HEK293 (cell line): ENCODE measurements around the gene GRIK2.

Experiments used
- CTCF ChIA-PET: fragments of 350-600 bp; formaldehyde crosslinking; extraction: SDS; loops from one replicate; lab custom pipeline; 2021; ENCODE audit warnings: antibody characterized with exemption; lab: Yijun Ruan, JAX
- POLR2A ChIA-PET: fragments of 300-600 bp; formaldehyde crosslinking; extraction: SDS; loops from one replicate; lab custom pipeline; 2020; ENCODE audit warnings: antibody characterized with exemption, inconsistent platforms; lab: Yijun Ruan, JAX
- H3K27ac ChIP-seq: fragments of 200-500 bp; sonication (Bioruptor generic); 2 replicates; pipeline ENCODE4 v1.5.1; 2014; ENCODE audit warnings: low read depth, low read length, control low read depth, inconsistent platforms; ENCODE audit errors: extremely low read depth
- H3K36me3 ChIP-seq, 2 experiments: fragments of 200-500 bp in 1 of 2; sonication (Bioruptor generic) in 1 of 2; 1 replicate in 1 of 2; 2 replicates in 1 of 2; pipeline ENCODE4 v1.5.1; 2014 to 2017; ENCODE audit warnings: inconsistent platforms in 2 of 2, low read length in 2 of 2; ENCODE audit not compliant: control insufficient read depth in 2 of 2, insufficient read depth in 1 of 2
- H3K4me1 ChIP-seq: fragments of 200-500 bp; sonication (Bioruptor generic); 2 replicates; pipeline ENCODE4 v1.5.1; 2014; ENCODE audit warnings: mild to moderate bottlenecking, low read length, inconsistent platforms; ENCODE audit not compliant: control insufficient read depth, insufficient read depth
- H3K4me3 ChIP-seq: 2 replicates; pipeline ENCODE4 v1.5.1; 2011; ENCODE audit warnings: low read depth, mild to moderate bottlenecking, control low read depth, low read length, moderate library complexity
- H3K9me3 ChIP-seq: fragments of 200-500 bp; sonication (Bioruptor generic); 2 replicates; pipeline ENCODE4 v1.5.1; 2014; ENCODE audit warnings: low read depth, low read length, inconsistent platforms; ENCODE audit not compliant: control insufficient read depth, insufficient read depth
- ELK4 ChIP-seq: IDR thresholded peaks from 2 replicates; pipeline ENCODE4 v1.6.1; 2011; ENCODE audit warnings: mild to moderate bottlenecking, low read depth, low read length, borderline replicate concordance
- IKZF3 ChIP-seq: fragments of 450-650 bp; IDR thresholded peaks from 2 replicates; pipeline ENCODE4 v1.5.0; 2018; ENCODE audit warnings: missing biosample characterization, mild to moderate bottlenecking, missing genetic modification characterization, moderate library complexity
- KLF7 ChIP-seq: fragments of 450-650 bp; formaldehyde crosslinking; IDR thresholded peaks from 2 replicates; pipeline ENCODE4 v1.5.1; 2016; ENCODE audit warnings: missing biosample characterization, missing genetic modification characterization, borderline replicate concordance
- RBAK ChIP-seq: fragments of 450-650 bp; formaldehyde crosslinking; IDR thresholded peaks from 2 replicates; pipeline ENCODE4 v1.5.1; 2016; ENCODE audit warnings: missing biosample characterization, missing genetic modification characterization
- SETDB1 ChIP-seq: IDR thresholded peaks from one replicate; pipeline ENCODE4 v1.6.1; 2017; ENCODE audit warnings: mild to moderate bottlenecking, low read length, moderate library complexity, mixed read lengths; ENCODE audit not compliant: insufficient read length
- ZBTB1 ChIP-seq: fragments of 450-650 bp; formaldehyde crosslinking; IDR thresholded peaks from 2 replicates; pipeline ENCODE4 v1.5.1; 2016; ENCODE audit warnings: missing biosample characterization, missing genetic modification characterization
- ZBTB8A ChIP-seq: fragments of 450-650 bp; formaldehyde crosslinking; IDR thresholded peaks from 2 replicates; pipeline ENCODE4 v1.5.1; 2016; ENCODE audit warnings: missing biosample characterization, missing genetic modification characterization
- ZFHX2 ChIP-seq: fragments of 450-650 bp; formaldehyde crosslinking; conservative IDR thresholded peaks from 2 replicates; pipeline ENCODE4 v1.5.1; 2016; ENCODE audit warnings: missing biosample characterization, missing genetic modification characterization
- ZNF114 ChIP-seq: fragments of 450-650 bp; formaldehyde crosslinking; IDR thresholded peaks from 2 replicates; pipeline ENCODE4 v1.5.0; 2017; ENCODE audit warnings: missing biosample characterization, missing genetic modification characterization
- ZNF146 ChIP-seq: fragments of 450-650 bp; formaldehyde crosslinking; IDR thresholded peaks from 2 replicates; pipeline ENCODE4 v1.5.1; 2016; ENCODE audit warnings: missing biosample characterization, missing genetic modification characterization
- ZNF148 ChIP-seq: fragments of 450-650 bp; formaldehyde crosslinking; IDR thresholded peaks from 2 replicates; pipeline ENCODE4 v1.5.0; 2017; ENCODE audit warnings: missing biosample characterization, missing genetic modification characterization, borderline replicate concordance
- ZNF169 ChIP-seq: fragments of 450-650 bp; formaldehyde crosslinking; IDR thresholded peaks from 2 replicates; pipeline ENCODE4 v1.5.1; 2016; ENCODE audit warnings: missing biosample characterization, missing genetic modification characterization
- ZNF175 ChIP-seq: fragments of 450-650 bp; formaldehyde crosslinking; IDR thresholded peaks from 2 replicates; pipeline ENCODE4 v1.5.1; 2016; ENCODE audit warnings: missing biosample characterization, missing genetic modification characterization
- ZNF19 ChIP-seq: fragments of 450-650 bp; formaldehyde crosslinking; IDR thresholded peaks from 2 replicates; pipeline ENCODE4; 2016; ENCODE audit warnings: missing biosample characterization, missing genetic modification characterization, low read depth
- ZNF223 ChIP-seq: fragments of 450-650 bp; formaldehyde crosslinking; IDR thresholded peaks from 2 replicates; pipeline ENCODE4 v1.5.1; 2016; ENCODE audit warnings: missing biosample characterization, missing genetic modification characterization
- ZNF248 ChIP-seq: fragments of 450-650 bp; formaldehyde crosslinking; IDR thresholded peaks from 2 replicates; pipeline ENCODE4 v1.5.1; 2017; ENCODE audit warnings: missing biosample characterization, missing genetic modification characterization
- ZNF274 ChIP-seq, 2 experiments: fragments of 200-500 bp in 1 of 2; fragments of 450-650 bp in 1 of 2; sonication (Bioruptor generic) in 1 of 2; formaldehyde crosslinking in 1 of 2; IDR thresholded peaks; 2 replicates each; pipeline versions ENCODE4 v1.5.1 to v1.6.1; 2014 to 2016; ENCODE audit warnings: borderline replicate concordance in 1 of 2, inconsistent platforms in 1 of 2, low read length in 1 of 2, missing biosample characterization in 1 of 2, missing genetic modification characterization in 1 of 2
- ZNF311 ChIP-seq: fragments of 450-650 bp; formaldehyde crosslinking; IDR thresholded peaks from 2 replicates; pipeline ENCODE4 v1.5.1; 2017; ENCODE audit warnings: missing biosample characterization, missing genetic modification characterization, borderline replicate concordance
- ZNF366 ChIP-seq: fragments of 450-650 bp; formaldehyde crosslinking; conservative IDR thresholded peaks from 2 replicates; pipeline ENCODE4 v1.5.1; 2016; ENCODE audit warnings: missing biosample characterization, missing genetic modification characterization
- ZNF394 ChIP-seq: fragments of 450-650 bp; formaldehyde crosslinking; IDR thresholded peaks from 2 replicates; pipeline ENCODE4 v1.5.1; 2016; ENCODE audit warnings: missing biosample characterization, missing genetic modification characterization, mild to moderate bottlenecking, moderate library complexity, borderline replicate concordance
- ZNF404 ChIP-seq: fragments of 450-650 bp; formaldehyde crosslinking; IDR thresholded peaks from 2 replicates; pipeline ENCODE4 v1.5.1; 2017; ENCODE audit warnings: missing biosample characterization, missing genetic modification characterization
- ZNF449 ChIP-seq: fragments of 450-650 bp; formaldehyde crosslinking; IDR thresholded peaks from 2 replicates; pipeline ENCODE4 v1.5.1; 2017; ENCODE audit warnings: missing biosample characterization, mild to moderate bottlenecking, missing genetic modification characterization, moderate library complexity
- ZNF561 ChIP-seq: fragments of 450-650 bp; IDR thresholded peaks from 2 replicates; pipeline ENCODE4 v1.5.1; 2018; ENCODE audit warnings: missing biosample characterization, missing genetic modification characterization, borderline replicate concordance
- ZNF600 ChIP-seq: fragments of 450-650 bp; formaldehyde crosslinking; IDR thresholded peaks from 2 replicates; pipeline ENCODE4 v1.5.1; 2016; ENCODE audit warnings: missing biosample characterization, missing genetic modification characterization
- ZNF624 ChIP-seq: fragments of 450-650 bp; formaldehyde crosslinking; IDR thresholded peaks from 2 replicates; pipeline ENCODE4 v1.5.1; 2017; ENCODE audit warnings: missing biosample characterization, missing genetic modification characterization
- ZNF670 ChIP-seq: fragments of 450-650 bp; formaldehyde crosslinking; IDR thresholded peaks from 2 replicates; pipeline ENCODE4 v1.5.1; 2016; ENCODE audit warnings: missing biosample characterization, missing genetic modification characterization, low read depth
- ZNF777 ChIP-seq: fragments of 450-650 bp; formaldehyde crosslinking; IDR thresholded peaks from 2 replicates; pipeline ENCODE4 v1.5.1; 2017; ENCODE audit warnings: missing biosample characterization, missing genetic modification characterization, borderline replicate concordance
- ZNF791 ChIP-seq: fragments of 450-650 bp; formaldehyde crosslinking; IDR thresholded peaks from 2 replicates; pipeline ENCODE4 v1.5.1; 2016; ENCODE audit warnings: missing biosample characterization, missing genetic modification characterization
- ZNF792 ChIP-seq: fragments of 450-650 bp; formaldehyde crosslinking; IDR thresholded peaks from 2 replicates; pipeline ENCODE4 v1.5.1; 2016; ENCODE audit warnings: missing biosample characterization, missing genetic modification characterization
- ZSCAN23 ChIP-seq: fragments of 450-650 bp; formaldehyde crosslinking; IDR thresholded peaks from 2 replicates; pipeline ENCODE4 v1.5.1; 2016; ENCODE audit warnings: missing biosample characterization, missing genetic modification characterization

GRIK2 gene

GRCh38 chr6:101770116-101770515 lies 376.6 kb downstream of the GRIK2 start (continued):
- no peak for TF ChIP-seq ZNF449 (tag by site-specific recombination)
- TF ChIP-seq ZNF169 (tag by site-specific recombination), result no peak
- no peak for TF ChIP-seq ZNF311 (tag by site-specific recombination)
- no peak for TF ChIP-seq ZNF561
- TF ChIP-seq ZNF670 (tag by site-specific recombination), result no peak
- TF ChIP-seq SETDB1, result no peak

- TF ChIP-seq ZNF791, result no peak
- no peak for TF ChIP-seq ZNF624
- no peak for TF ChIP-seq ZBTB1 (tag by site-specific recombination)
- TF ChIP-seq RBAK (tag by site-specific recombination), result no peak
- no peak for TF ChIP-seq ZNF114 (tag by site-specific recombination)
- no peak for TF ChIP-seq ZBTB8A (tag by site-specific recombination)
- no peak for TF ChIP-seq KLF7
- TF ChIP-seq ZNF394 (tag by site-specific recombination), result no peak
- TF ChIP-seq ZSCAN23 (tag by site-specific recombination), result no peak
- no peak for TF ChIP-seq IKZF3 (tag by site-specific recombination)
- no peak for TF ChIP-seq ZNF777 (tag by site-specific recombination)
- TF ChIP-seq ZNF404 (tag by site-specific recombination), result no peak
- no peak for TF ChIP-seq ZNF366
- no peak for TF ChIP-seq ZNF274 (IDR thresholded peaks at IDR 0.05; ENCODE audit: low read length)
- TF ChIP-seq ZNF274 (tag by site-specific recombination; IDR thresholded peaks at IDR 0.05; ENCODE audit: borderline replicate concordance), result no peak
- no peak for TF ChIP-seq ZFHX2
- no peak for TF ChIP-seq ZNF248
- TF ChIP-seq ELK4, result no peak
- no peak for TF ChIP-seq ZNF19 (tag by site-specific recombination)
- H3K4me1 ChIP-seq, result no peaks in the 10 kb centered on the region
- no peaks in the 10 kb centered on the region for H3K36me3 ChIP-seq
- ChIA-PET POLR2A (no interaction called here), CTCF (no interaction called here)
- no peaks in the 10 kb centered on the region for H3K9me3 ChIP-seq
- H3K27ac ChIP-seq, result no peak overlapping the region
- H3K4me3 ChIP-seq, result no peak overlapping the region
Measured at GRCh38 chr6:101776919-101777350, 383.4 kb downstream of the GRIK2 start.

- H3K36me3 ChIP-seq, result no peaks in the 10 kb centered on the region
- H3K4me3 ChIP-seq, result no peak overlapping the region
- CTCF ChIA-PET, result interaction anchor here (0.7 kb wide), 1 partner anchor 472 kb away, joined by 3 read pairs; no protein-coding TSS in a partner anchor
- POLR2A ChIA-PET, result no interaction called here
- no peaks in the 10 kb centered on the region for H3K9me3 ChIP-seq
- TF ChIP-seq ZNF600 (tag by site-specific recombination) (no peak), ZNF223 (no peak), ZNF792 (no peak), IKZF3 (tag by site-specific recombination) (no peak), ZNF146 (tag by site-specific recombination) (no peak), ZNF449 (tag by site-specific recombination) (no peak), ZNF148 (tag by site-specific recombination) (no peak), ZNF175 (tag by site-specific recombination) (no peak)
- no peak overlapping the region for H3K27ac ChIP-seq
- H3K4me1 ChIP-seq, result no peaks in the 10 kb centered on the region
Measured at GRCh38 chr6:101777646-101778045, 384.1 kb downstream of the GRIK2 start.
